Gastrocnemius medialis (tissue), 4 donors: ENCODE data around the gene PSMG4. TPM values are rescaled to one million over a fixed set of nuclear protein-coding genes. Genes with fewer than 3 reads are reported as not detected.
A peak's percentile ranks its signal among the peaks of the same experiment; 100 is the strongest.

Experiments used
- ATAC-seq, 2 donors: fragments of 150-250 bp; one replicate each; pipeline ENCODE4 v1.9.1; 2016
- DNase-seq, 2 donors: peaks; one replicate each; pipeline ENCODE4 v3.0.0-alpha.2; 2019
- H3K27ac ChIP-seq, 4 donors: fragments of 200-600 bp; sonication (generic); 1 replicate in 1 of 4; 2 replicates in 3 of 4; pipeline ENCODE4 v1.5.1; 2016 to 2018; ENCODE audit warnings: mild to moderate bottlenecking in 2 of 4, moderate library complexity in 1 of 4
- H3K27me3 ChIP-seq, 3 donors: fragments of 200-600 bp; sonication (generic) in 2 of 3; 1 replicate in 1 of 3; 2 replicates in 2 of 3; pipeline versions ENCODE4 v1.5.1 to v1.6.0; 2016 to 2019; ENCODE audit warnings: mild to moderate bottlenecking in 1 of 3, moderate library complexity in 1 of 3
- H3K36me3 ChIP-seq, 2 donors: fragments of 200-600 bp; sonication (generic) in 1 of 2; one replicate each; pipeline ENCODE4 v1.5.1; 2017 to 2018
- H3K4me1 ChIP-seq, 2 donors: fragments of 200-600 bp; sonication (generic) in 1 of 2; one replicate each; pipeline ENCODE4 v1.5.1; 2016 to 2017; ENCODE audit warnings: mild to moderate bottlenecking in 2 of 2
- H3K4me3 ChIP-seq, 4 donors: fragments of 200-600 bp; sonication (generic) in 3 of 4; 1 replicate in 1 of 4; 2 replicates in 3 of 4; pipeline ENCODE4 v1.5.1; 2016 to 2019; ENCODE audit warnings: mild to moderate bottlenecking in 2 of 4
- H3K9me3 ChIP-seq, 3 donors: fragments of 200-600 bp; sonication (generic) in 2 of 3; 1 replicate in 1 of 3; 2 replicates in 2 of 3; pipeline ENCODE4 v1.5.1; 2016 to 2019
- CTCF ChIP-seq, 5 experiments: fragments of 450-650 bp in 3 of 5; fragments of 200-600 bp in 2 of 5; sonication (generic) in 2 of 5; IDR thresholded peaks in 4 of 5; conservative IDR thresholded peaks in 1 of 5; 1 replicate in 4 of 5; 2 replicates in 1 of 5; pipeline ENCODE4 v1.5.1; 2016 to 2019; ENCODE audit warnings: antibody characterized with exemption in 5 of 5, mild to moderate bottlenecking in 3 of 5, moderate library complexity in 3 of 5
- POLR2A ChIP-seq, 2 donors: fragments of 450-650 bp; IDR thresholded peaks; one replicate each; pipeline ENCODE4 v1.6.1; 2017; ENCODE audit warnings: antibody characterized with exemption in 2 of 2, mild to moderate bottlenecking in 2 of 2, moderate library complexity in 2 of 2
- in situ Hi-C, 4 donors: fragments of 200-750 bp; cut with MboI; loops; one replicate each; pipeline versions ENCODE4 v1.15.0 to v1.8.0; 2017; ENCODE audit warnings: low sequenced_read_pairs in 4 of 4
- intact Hi-C: fragments of 100-400 bp; cut with DNase I; formaldehyde crosslinking; loops from one replicate; pipeline ENCODE4 v1.15.1; 2023; ENCODE audit warnings: low total_unique reads
- total RNA-seq, 4 donors: library from RNA; depleted of rRNA; stranded (reverse); fragments of >200 nt; gene quantifications; one replicate each; pipeline versions ENCODE4 v1.1.0 to v1.2.3, GENCODE V29; 2016

Gene PSMG4
- total RNA-seq, 4 donors from 2014 or later: 16.4 to 27.6 (median 22.0) TPM

- Histone ChIP-seq H3K27ac (no peak overlapping the region), H3K4me1 (peaks cover 27 to 42% of the 10 kb centered on the region in 2 donors), H3K36me3 (no peaks in the 10 kb centered on the region), H3K4me3 (peak overlapping the region; percentile 43 to 57 (median 50)), H3K27me3 (peaks cover 81 to 88% (median 86%) of the 10 kb centered on the region in 3 donors), H3K9me3 (no peaks in the 10 kb centered on the region)
- TF ChIP-seq POLR2A (IDR thresholded peaks at IDR 0.05) (no peak), CTCF (IDR thresholded peaks at IDR 0.05 in 4 of 5, conservative IDR thresholded peaks at IDR 0.05 in 1 of 5) (no peak)
- in situ Hi-C loops: no loop called here
- DNase-seq: no peak
- ATAC-seq: no peak
- intact Hi-C loops: loop anchor here (5.0 kb wide), 1 partner anchor 72 kb away; the partner anchor contains the start of gene TUBB2A
These were observed 29.1 kb upstream of the PSMG4 start for GRCh38 chr6:3229566-3230178.

GRCh38 chr6:3230256-3230882, 28.4 kb upstream of the PSMG4 start:
- Histone ChIP-seq H3K4me1 (peaks cover 27 to 42% of the 10 kb centered on the region in 2 donors), H3K27ac (no peak overlapping the region), H3K4me3 (peak overlapping the region in 3 of 4 donors; percentile 44 to 57 (median 50)), H3K9me3 (no peaks in the 10 kb centered on the region), H3K27me3 (peaks cover 86 to 94% (median 91%) of the 10 kb centered on the region in 3 donors), H3K36me3 (no peaks in the 10 kb centered on the region)
- intact Hi-C loops (no loop called here), in situ Hi-C loops (no loop called here)
- TF ChIP-seq CTCF (IDR thresholded peaks at IDR 0.05 in 4 of 5, conservative IDR thresholded peaks at IDR 0.05 in 1 of 5) (no peak), POLR2A (IDR thresholded peaks at IDR 0.05) (no peak)
- DNase-seq: no peak
- ATAC-seq: no peak

- Histone ChIP-seq H3K4me1 (peaks cover 27 to 42% of the 10 kb centered on the region in 2 donors), H3K36me3 (no peaks in the 10 kb centered on the region), H3K27me3 (peaks cover 91 to 95% (median 95%) of the 10 kb centered on the region in 3 donors), H3K4me3 (peak overlapping the region; percentile 50 to 66 (median 61)), H3K27ac (peak overlapping the region in 2 of 4 donors; percentile 59 to 66), H3K9me3 (no peaks in the 10 kb centered on the region)
- in situ Hi-C loops: no loop called here
- no peak for ATAC-seq
- no peak for DNase-seq
- TF ChIP-seq CTCF (IDR thresholded peaks at IDR 0.05 in 4 of 5, conservative IDR thresholded peaks at IDR 0.05 in 1 of 5) (no peak), POLR2A (IDR thresholded peaks at IDR 0.05) (no peak)
- intact Hi-C loops: no loop called here
These were observed 27.9 kb upstream of the PSMG4 start for GRCh38 chr6:3230900-3231246.

- H3K4me1 ChIP-seq: peaks cover 27 to 42% of the 10 kb centered on the region in 2 donors
- peaks cover 90 to 94% (median 92%) of the 10 kb centered on the region in 3 donors for H3K27me3 ChIP-seq
- H3K9me3 ChIP-seq: no peaks in the 10 kb centered on the region
- in situ Hi-C loops: no loop called here
- DNase-seq: peak; percentile 41 to 44
- ATAC-seq: peak; percentile 66
- H3K27ac ChIP-seq: peak overlapping the region; percentile 32 to 66 (median 57)
- intact Hi-C loops: no loop called here
- H3K36me3 ChIP-seq: no peaks in the 10 kb centered on the region
- TF ChIP-seq POLR2A (IDR thresholded peaks at IDR 0.05) (no peak), CTCF (IDR thresholded peaks at IDR 0.05 in 4 of 5, conservative IDR thresholded peaks at IDR 0.05 in 1 of 5) (no peak)
- peak overlapping the region; percentile 50 to 66 (median 61) for H3K4me3 ChIP-seq
These were observed 27.3 kb upstream of the PSMG4 start for GRCh38 chr6:3231247-3232016.
